ENCODE measurements around the gene CBARP.

CBARP gene

DNA sequence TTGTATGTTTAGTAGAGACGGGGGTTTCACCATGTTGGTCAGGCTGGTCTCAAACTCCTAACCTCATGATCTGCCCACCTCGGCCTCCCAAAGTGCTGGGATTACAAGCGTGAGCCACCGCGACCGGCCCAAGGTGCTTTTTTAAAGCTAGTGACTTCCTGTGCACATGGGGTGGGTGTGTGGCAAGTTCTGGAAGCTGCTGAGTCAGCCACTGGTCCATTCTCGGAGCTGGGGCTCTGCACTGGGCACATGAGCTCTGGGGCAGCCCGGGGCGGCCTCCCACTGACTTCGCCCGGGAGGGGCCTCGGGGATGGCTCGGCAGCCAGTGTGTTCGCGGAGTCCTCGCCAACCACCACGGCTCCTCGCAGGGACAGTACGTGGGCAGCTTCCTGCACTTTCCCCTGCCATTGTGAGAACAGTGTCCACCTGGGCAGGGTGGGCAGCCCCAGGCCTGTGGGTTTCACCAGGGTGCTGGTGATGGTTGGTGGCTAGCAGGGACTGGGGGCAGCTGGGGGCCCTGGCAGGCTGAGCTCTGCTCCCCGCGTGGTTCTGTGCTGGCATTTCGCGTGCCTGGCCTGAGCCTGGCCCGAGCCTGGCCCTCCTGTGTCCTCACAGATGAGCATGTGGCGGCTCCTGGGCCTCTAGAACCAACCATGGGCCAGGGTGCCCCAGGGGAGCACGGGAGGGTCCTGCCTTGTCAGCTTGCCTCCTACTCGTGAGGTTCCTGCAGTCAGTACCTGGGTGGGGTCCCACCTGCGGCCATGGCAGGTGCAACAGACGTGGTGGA, 12.2 kb downstream of the CBARP start:
- CTCF ChIA-PET, result interaction anchor here (0.7 to 1.4 kb wide), 10 partner anchors 9 to 201 kb away, joined by 3 to 8 read pairs (median 3); no protein-coding TSS in a partner anchor
- POLR2A ChIA-PET, result interaction anchor here (1.4 kb wide), 1 partner anchor 12 kb away, joined by 5 read pairs; no protein-coding TSS in a partner anchor

DNA sequence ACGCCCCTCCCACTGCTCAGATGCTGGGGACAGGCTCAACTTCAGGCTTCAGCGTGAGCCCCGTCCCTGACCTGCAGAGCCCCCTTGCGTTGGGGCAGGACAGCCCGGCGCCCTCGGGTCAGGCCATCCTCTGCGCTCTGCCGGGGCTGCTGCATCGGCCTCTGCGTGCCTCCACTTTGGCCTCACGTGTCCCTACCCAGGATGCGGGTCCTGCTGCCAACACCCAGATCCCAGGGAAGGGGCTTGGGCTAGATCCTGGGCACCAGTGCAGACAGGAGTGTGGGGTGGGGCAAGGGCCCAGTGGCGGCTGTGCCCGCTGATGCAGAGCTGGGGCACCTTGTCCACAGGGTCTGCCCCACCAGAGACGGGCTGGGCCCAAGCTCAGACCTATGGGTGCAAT, 13.0 kb downstream of the CBARP start:
- CTCF ChIA-PET, result interaction anchor here (1.0 to 1.4 kb wide), 7 partner anchors 8 to 200 kb away, joined by 3 to 8 read pairs (median 3); no protein-coding TSS in a partner anchor
- POLR2A ChIA-PET, result interaction anchor here (1.4 kb wide), 1 partner anchor 11 kb away, joined by 5 read pairs; no protein-coding TSS in a partner anchor
- DNase-seq (ENCODE audit: low read depth, low spot score), result no peak

More for the DNA sequence above, 12.2 kb downstream of the CBARP start:
- no peak for DNase-seq (ENCODE audit: low read depth, low spot score)
- no peak overlapping the region for H3K4me3 ChIP-seq (ENCODE audit: low read depth, low read length)
- TF ChIP-seq CTCF (IDR thresholded peaks at IDR 0.05; ENCODE audit: insufficient read depth, low read length, missing control alignments), result no peak

GRCh38 chr19:1224047-1224825, 13.6 kb downstream of the CBARP start:
- ChIA-PET CTCF (interaction anchor here (2.0 to 2.4 kb wide), 3 partner anchors 10 to 16 kb away, joined by 7 to 17 read pairs (median 12); partner anchors contain the start of genes ATP5F1D and CBARP), POLR2A (interaction anchor here (1.4 kb wide), 1 partner anchor 10 kb away, joined by 5 read pairs; no protein-coding TSS in a partner anchor)
- TF ChIP-seq CTCF (IDR thresholded peaks at IDR 0.05; ENCODE audit: insufficient read depth, low read length, missing control alignments), result no peak
- H3K4me3 ChIP-seq (ENCODE audit: low read depth, low read length), result no peak overlapping the region
- no peak for DNase-seq (ENCODE audit: low read depth, low spot score)

More for the DNA sequence above, 13.0 kb downstream of the CBARP start:
- H3K4me3 ChIP-seq (ENCODE audit: low read depth, low read length), result no peak overlapping the region
- no peak for TF ChIP-seq CTCF (IDR thresholded peaks at IDR 0.05; ENCODE audit: insufficient read depth, low read length, missing control alignments)

- ChIA-PET CTCF (interaction anchor here (0.6 to 2.7 kb wide), 6 partner anchors 9 to 158 kb away, joined by 3 to 17 read pairs (median 10); partner anchors contain the start of genes ATP5F1D and CBARP), POLR2A (no interaction called here)
- peak; percentile 57 for TF ChIP-seq CTCF (IDR thresholded peaks at IDR 0.05; ENCODE audit: insufficient read depth, low read length, missing control alignments)
- no peak overlapping the region for H3K4me3 ChIP-seq (ENCODE audit: low read depth, low read length)
- no peak for DNase-seq (ENCODE audit: low read depth, low spot score)
Measured at GRCh38 chr19:1223018-1223855, 14.6 kb downstream of the CBARP start.

DNA sequence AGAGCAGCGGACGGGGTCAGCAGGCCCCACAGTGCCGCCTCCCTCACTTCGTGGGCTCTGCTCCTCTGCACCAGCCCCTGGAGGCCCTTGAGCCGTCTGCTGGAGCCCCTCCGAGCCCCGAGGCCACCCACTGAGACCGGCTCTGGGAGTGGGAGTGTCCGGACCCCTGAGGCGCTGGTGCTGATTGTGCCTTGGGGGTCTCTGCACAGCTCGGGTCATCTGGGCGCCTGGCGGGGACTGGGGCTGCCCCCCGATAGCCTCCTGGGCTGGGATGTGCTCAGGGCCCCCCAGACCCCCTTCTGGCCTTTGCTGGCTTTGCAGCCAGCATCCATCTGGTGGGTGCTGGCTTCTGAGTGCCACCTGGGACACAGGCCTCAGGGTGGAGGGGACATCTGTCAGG, 15.4 kb downstream of the CBARP start:
- no peak for TF ChIP-seq CTCF (IDR thresholded peaks at IDR 0.05; ENCODE audit: insufficient read depth, low read length, missing control alignments)
- no peak for DNase-seq (ENCODE audit: low read depth, low spot score)
- ChIA-PET CTCF (interaction anchor here (0.6 to 2.7 kb wide), 6 partner anchors 8 to 157 kb away, joined by 3 to 17 read pairs (median 10); partner anchors contain the start of genes ATP5F1D and CBARP), POLR2A (no interaction called here)
- H3K4me3 ChIP-seq (ENCODE audit: low read depth, low read length), result no peak overlapping the region

All from AG04449 (cell line).